ENCODE data around the gene LRRC8B. TPM values are rescaled to one million over a fixed set of nuclear protein-coding genes. Genes with fewer than 3 reads are reported as not detected.

Gene LRRC8B
- 6.5 and 6.7 TPM in 2 replicates for polyA plus RNA-seq (2013)

DNA sequence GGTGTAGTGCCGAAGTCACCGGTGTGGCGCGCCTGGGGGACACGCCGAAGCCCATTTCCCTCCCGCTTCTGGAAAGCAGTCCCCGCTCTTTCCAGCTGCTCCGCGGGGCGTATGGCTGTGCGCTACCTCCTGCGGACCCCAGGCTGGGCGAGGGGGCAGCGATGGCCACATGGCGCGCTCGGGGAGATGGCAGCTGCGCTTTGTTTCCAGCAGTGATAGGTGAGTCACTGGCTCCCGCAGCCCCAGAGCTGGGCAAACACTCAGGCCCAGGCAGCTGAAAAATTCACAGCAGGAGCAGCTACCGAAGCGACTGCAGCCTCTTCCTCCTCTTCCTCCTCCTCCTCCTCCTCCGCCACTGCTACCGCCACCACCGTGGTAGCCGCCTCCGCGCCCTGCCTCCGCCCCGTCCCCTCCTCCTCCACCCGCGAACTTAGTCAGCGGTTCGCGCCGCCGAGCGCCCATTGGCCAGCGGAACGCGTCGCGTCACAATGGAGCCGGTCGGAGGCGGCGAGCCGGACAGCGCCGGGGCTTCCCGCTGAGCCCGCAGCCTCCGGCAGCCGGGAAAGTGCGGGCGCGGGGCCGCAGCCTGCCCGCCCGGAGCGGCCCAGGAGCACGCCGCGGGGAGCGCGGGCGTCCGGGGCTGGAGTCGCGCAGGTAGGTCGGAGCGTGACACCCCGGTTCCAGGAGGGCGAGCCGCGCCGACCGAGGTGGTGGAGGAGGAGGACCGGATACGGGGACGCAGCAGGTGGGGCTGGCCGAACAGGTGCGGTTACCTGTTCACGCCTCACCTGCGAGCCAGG lies at the start of gene LRRC8B:
TSS of gene LRRC8B (plus strand) at position 461 of the 800 bp plus-strand sequence. CDS start 57,822 bp downstream, outside the sequence.
- H3K79me2 ChIP-seq (ENCODE audit: control insufficient read depth, insufficient read depth, low read length, poor library complexity) = peaks cover 10% of the 10 kb centered on the region
- peak within 1 kb of the TSS; percentile 60 for H2BK5ac ChIP-seq (ENCODE audit: low read depth, low read length, poor library complexity)
- peaks cover 0 to 7% of the 10 kb centered on the region in 2 experiments for H3K4me1 ChIP-seq (ENCODE audit: control insufficient read depth in 1 of 2, insufficient read depth in 2 of 2, low read length in 2 of 2)
- H3K9ac ChIP-seq (ENCODE audit: low read length) = peak within 1 kb of the TSS; percentile 28
- no peak within 1 kb of the TSS for H2AK5ac ChIP-seq (ENCODE audit: low read length)
- peak within 1 kb of the TSS; percentile 82 for H3K4me3 ChIP-seq (ENCODE audit: low read depth, low read length)
- H4K91ac ChIP-seq (ENCODE audit: low read depth, low read length) = peak within 1 kb of the TSS; percentile 87
- peaks cover 11% of the 10 kb centered on the region for H3K79me1 ChIP-seq (ENCODE audit: low read length)
- no peaks in the 10 kb centered on the region for H3K27me3 ChIP-seq (ENCODE audit: insufficient read depth, low read length)
- H3K14ac ChIP-seq (ENCODE audit: low read length) = peak within 1 kb of the TSS; percentile 83
- peak within 1 kb of the TSS; percentile 73 for H2BK120ac ChIP-seq (ENCODE audit: insufficient read depth, low read length, poor library complexity)
- DNase-seq = peak; percentile 91 to 93
- H3K27ac ChIP-seq (ENCODE audit: low read depth, low read length) = no peak within 1 kb of the TSS
- H3K36me3 ChIP-seq (ENCODE audit: control insufficient read depth in 1 of 2, insufficient read depth in 2 of 2, low read length in 2 of 2) = no peaks in the 10 kb centered on the region
- WGBS (ENCODE audit: extremely low coverage, insufficient coverage, insufficient read length) = no CpG with 5 or more reads among the region's 85 CpGs
- peak within 1 kb of the TSS; percentile 95 for H2AFZ ChIP-seq (ENCODE audit: insufficient read depth, low read length, poor library complexity)
- peak within 1 kb of the TSS; percentile 96 for H3K4me2 ChIP-seq (ENCODE audit: low read length)
- peak within 1 kb of the TSS; percentile 87 for H4K12ac ChIP-seq (ENCODE audit: low read depth, low read length)
- H2BK12ac ChIP-seq (ENCODE audit: low read length) = peak within 1 kb of the TSS; percentile 39
- peak within 1 kb of the TSS; percentile 92 for H4K8ac ChIP-seq (ENCODE audit: low read depth, low read length)
- peak within 1 kb of the TSS; percentile 83 for H3K18ac ChIP-seq (ENCODE audit: low read length)
- H3K9me3 ChIP-seq (ENCODE audit: insufficient read depth, low read depth, low read length) = no peaks in the 10 kb centered on the region
- H3K23ac ChIP-seq (ENCODE audit: low read length) = no peak within 1 kb of the TSS
- H3K4ac ChIP-seq (ENCODE audit: low read depth, low read length) = peak within 1 kb of the TSS; percentile 91

DNA sequence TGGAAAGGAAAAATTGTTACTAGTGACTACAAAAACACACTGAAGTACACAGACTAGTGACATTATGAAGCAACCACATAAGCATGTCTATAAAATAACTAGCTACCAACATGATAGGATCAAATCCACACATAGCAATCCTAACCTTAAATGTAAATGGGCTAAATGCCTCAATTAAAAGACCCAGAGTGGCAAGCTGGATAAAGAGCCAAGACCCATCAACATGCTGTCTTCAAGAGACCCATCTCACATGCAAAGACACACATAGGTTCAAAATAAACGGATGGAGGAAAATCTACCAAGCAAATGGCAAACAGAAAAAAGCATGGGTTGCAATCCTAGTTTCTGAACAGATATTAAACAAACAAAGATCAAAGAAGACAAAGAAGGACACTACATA lies 49.4 kb upstream of the LRRC8B start:
- no peaks in the 10 kb centered on the region for H3K4me1 ChIP-seq (ENCODE audit: control insufficient read depth in 1 of 2, insufficient read depth in 2 of 2, low read length in 2 of 2)
- no peak for DNase-seq
- no CpG with 5 or more reads among the region's 1 CpG for WGBS (ENCODE audit: extremely low coverage, insufficient coverage, insufficient read length)
- no peak overlapping the region for H4K91ac ChIP-seq (ENCODE audit: low read depth, low read length)
- no peak overlapping the region for H3K4me2 ChIP-seq (ENCODE audit: low read length)
- H4K12ac ChIP-seq (ENCODE audit: low read depth, low read length) = no peak overlapping the region
- H3K79me1 ChIP-seq (ENCODE audit: low read length) = no peaks in the 10 kb centered on the region
- H3K36me3 ChIP-seq (ENCODE audit: control insufficient read depth in 1 of 2, insufficient read depth in 2 of 2, low read length in 2 of 2) = no peaks in the 10 kb centered on the region
- no peak overlapping the region for H3K23ac ChIP-seq (ENCODE audit: low read length)
- no peak overlapping the region for H3K18ac ChIP-seq (ENCODE audit: low read length)
- no peaks in the 10 kb centered on the region for H3K79me2 ChIP-seq (ENCODE audit: control insufficient read depth, insufficient read depth, low read length, poor library complexity)
- H3K9ac ChIP-seq (ENCODE audit: low read length) = no peak overlapping the region
- no peak overlapping the region for H3K4ac ChIP-seq (ENCODE audit: low read depth, low read length)
- H2BK12ac ChIP-seq (ENCODE audit: low read length) = no peak overlapping the region
- peaks cover 2% of the 10 kb centered on the region for H3K9me3 ChIP-seq (ENCODE audit: insufficient read depth, low read depth, low read length)
- H3K4me3 ChIP-seq (ENCODE audit: low read depth, low read length) = no peak overlapping the region
- H2BK120ac ChIP-seq (ENCODE audit: insufficient read depth, low read length, poor library complexity) = no peak overlapping the region
- no peak overlapping the region for H3K27ac ChIP-seq (ENCODE audit: low read depth, low read length)
- no peak overlapping the region for H2AK5ac ChIP-seq (ENCODE audit: low read length)
- H4K8ac ChIP-seq (ENCODE audit: low read depth, low read length) = no peak overlapping the region
- no peak overlapping the region for H2BK5ac ChIP-seq (ENCODE audit: low read depth, low read length, poor library complexity)
- H3K14ac ChIP-seq (ENCODE audit: low read length) = no peak overlapping the region
- H3K27me3 ChIP-seq (ENCODE audit: insufficient read depth, low read length) = no peaks in the 10 kb centered on the region
- no peak overlapping the region for H2AFZ ChIP-seq (ENCODE audit: insufficient read depth, low read length, poor library complexity)

DNA sequence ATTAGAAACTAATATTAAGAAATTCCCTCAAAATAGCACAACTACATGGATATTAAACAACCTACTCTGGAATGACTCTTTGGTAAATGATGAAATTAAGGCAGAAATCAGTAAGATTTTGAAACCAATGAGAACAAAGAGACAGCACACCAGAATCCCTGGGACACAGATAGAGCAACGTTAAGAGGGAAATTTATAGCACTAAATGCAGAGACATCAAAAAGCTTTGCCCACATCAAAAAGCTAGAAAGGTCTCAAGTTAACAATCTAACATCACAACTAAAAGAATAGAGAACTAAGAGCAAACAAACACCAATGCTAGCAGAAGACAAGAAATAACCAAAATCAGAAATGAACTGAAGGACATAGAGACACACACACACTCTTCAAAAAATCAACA lies 48.6 kb upstream of the LRRC8B start:
- peaks cover 5% of the 10 kb centered on the region for H3K9me3 ChIP-seq (ENCODE audit: insufficient read depth, low read depth, low read length)
- H3K4me2 ChIP-seq (ENCODE audit: low read length) = no peak overlapping the region
- no peak overlapping the region for H3K27ac ChIP-seq (ENCODE audit: low read depth, low read length)
- no peak overlapping the region for H3K18ac ChIP-seq (ENCODE audit: low read length)
- H2BK12ac ChIP-seq (ENCODE audit: low read length) = no peak overlapping the region
- no peaks in the 10 kb centered on the region for H3K36me3 ChIP-seq (ENCODE audit: control insufficient read depth in 1 of 2, insufficient read depth in 2 of 2, low read length in 2 of 2)
- no peak for DNase-seq
- no peak overlapping the region for H2BK5ac ChIP-seq (ENCODE audit: low read depth, low read length, poor library complexity)
- no peak overlapping the region for H3K4ac ChIP-seq (ENCODE audit: low read depth, low read length)
- no peak overlapping the region for H3K23ac ChIP-seq (ENCODE audit: low read length)
- H4K12ac ChIP-seq (ENCODE audit: low read depth, low read length) = no peak overlapping the region
- H2AFZ ChIP-seq (ENCODE audit: insufficient read depth, low read length, poor library complexity) = no peak overlapping the region
- no peaks in the 10 kb centered on the region for H3K79me2 ChIP-seq (ENCODE audit: control insufficient read depth, insufficient read depth, low read length, poor library complexity)
- no peak overlapping the region for H3K4me3 ChIP-seq (ENCODE audit: low read depth, low read length)
- H3K27me3 ChIP-seq (ENCODE audit: insufficient read depth, low read length) = no peaks in the 10 kb centered on the region
- H3K79me1 ChIP-seq (ENCODE audit: low read length) = no peaks in the 10 kb centered on the region
- H4K91ac ChIP-seq (ENCODE audit: low read depth, low read length) = no peak overlapping the region
- no peak overlapping the region for H4K8ac ChIP-seq (ENCODE audit: low read depth, low read length)
- no peak overlapping the region for H3K14ac ChIP-seq (ENCODE audit: low read length)
- no peak overlapping the region for H2AK5ac ChIP-seq (ENCODE audit: low read length)
- no peak overlapping the region for H2BK120ac ChIP-seq (ENCODE audit: insufficient read depth, low read length, poor library complexity)
- H3K9ac ChIP-seq (ENCODE audit: low read length) = no peak overlapping the region
- H3K4me1 ChIP-seq (ENCODE audit: control insufficient read depth in 1 of 2, insufficient read depth in 2 of 2, low read length in 2 of 2) = no peaks in the 10 kb centered on the region
- no CpG with 5 or more reads among the region's 1 CpG for WGBS (ENCODE audit: extremely low coverage, insufficient coverage, insufficient read length)

GRCh38 chr1:89483010-89483756 lies 41.4 kb upstream of the LRRC8B start:
- peak; percentile 75 to 93 for DNase-seq
- Histone ChIP-seq H2BK5ac (ENCODE audit: low read depth, low read length, poor library complexity) (no peak overlapping the region), H3K36me3 (ENCODE audit: control insufficient read depth in 1 of 2, insufficient read depth in 2 of 2, low read length in 2 of 2) (no peaks in the 10 kb centered on the region), H4K91ac (ENCODE audit: low read depth, low read length) (no peak overlapping the region), H2AK5ac (ENCODE audit: low read length) (no peak overlapping the region), H4K8ac (ENCODE audit: low read depth, low read length) (no peak overlapping the region), H4K12ac (ENCODE audit: low read depth, low read length) (no peak overlapping the region), H3K27me3 (ENCODE audit: insufficient read depth, low read length) (no peaks in the 10 kb centered on the region), H3K14ac (ENCODE audit: low read length) (no peak overlapping the region), H3K4me3 (ENCODE audit: low read depth, low read length) (no peak overlapping the region), H3K79me2 (ENCODE audit: control insufficient read depth, insufficient read depth, low read length, poor library complexity) (no peaks in the 10 kb centered on the region), H3K4ac (ENCODE audit: low read depth, low read length) (no peak overlapping the region), H3K4me2 (ENCODE audit: low read length) (no peak overlapping the region), H3K9me3 (ENCODE audit: insufficient read depth, low read depth, low read length) (peaks cover 3% of the 10 kb centered on the region), H3K23ac (ENCODE audit: low read length) (no peak overlapping the region), H2BK120ac (ENCODE audit: insufficient read depth, low read length, poor library complexity) (no peak overlapping the region), H2BK12ac (ENCODE audit: low read length) (no peak overlapping the region), H3K9ac (ENCODE audit: low read length) (no peak overlapping the region), H2AFZ (ENCODE audit: insufficient read depth, low read length, poor library complexity) (no peak overlapping the region), H3K79me1 (ENCODE audit: low read length) (no peaks in the 10 kb centered on the region), H3K18ac (ENCODE audit: low read length) (no peak overlapping the region), H3K4me1 (ENCODE audit: control insufficient read depth in 1 of 2, insufficient read depth in 2 of 2, low read length in 2 of 2) (peaks cover 2 to 5% of the 10 kb centered on the region in 2 experiments), H3K27ac (ENCODE audit: low read depth, low read length) (no peak overlapping the region)
- WGBS (ENCODE audit: extremely low coverage, insufficient coverage, insufficient read length) = no CpG with 5 or more reads among the region's 3 CpGs
